GM11168 (cell line): ENCODE results near the gene KPNA2.
"Not testable (repeated sequence)": the region's sequence is repeated elsewhere in the genome, so short reads cannot be mapped to it uniquely, and the experiment has no call there.

Source experiments
- in situ Hi-C: fragments of 300-500 bp; cut with MboI; formaldehyde crosslinking; loops from one replicate; pipeline ENCODE4 v1.12.0; 2022; ENCODE audit warnings: low sequenced_read_pairs; ENCODE audit not compliant: unreplicated experiment

Gene KPNA2

DNA sequence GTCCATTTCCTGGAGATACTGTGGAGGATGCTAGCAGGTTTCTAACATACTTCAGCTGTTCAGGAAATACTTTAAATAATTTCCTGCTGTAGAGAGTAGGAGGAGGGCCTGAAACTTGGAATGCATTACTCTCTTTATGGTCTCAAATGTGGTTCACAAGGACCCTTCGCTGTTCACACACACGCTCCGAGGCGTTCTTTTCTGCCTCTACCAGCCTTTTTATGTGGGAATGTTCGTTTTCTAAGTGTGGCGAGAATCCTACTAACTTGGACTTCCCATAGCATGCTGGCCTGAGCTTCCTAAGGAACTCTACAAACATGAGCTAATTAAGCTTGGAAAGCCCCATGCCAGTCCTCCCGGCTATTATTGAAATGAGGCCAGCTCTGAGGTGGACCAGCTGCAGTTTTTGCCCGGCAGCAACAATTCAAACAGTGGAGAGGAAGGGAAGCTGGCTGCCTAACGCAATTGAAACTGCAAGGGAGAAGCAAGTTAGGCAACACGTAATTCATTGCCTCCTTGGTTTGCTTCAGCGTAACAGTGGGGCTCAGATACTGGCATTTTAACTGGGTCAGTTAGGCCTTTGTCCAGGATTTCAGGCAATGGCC lies 18.9 kb downstream of the KPNA2 start:
- in situ Hi-C loops: no loop called here

DNA sequence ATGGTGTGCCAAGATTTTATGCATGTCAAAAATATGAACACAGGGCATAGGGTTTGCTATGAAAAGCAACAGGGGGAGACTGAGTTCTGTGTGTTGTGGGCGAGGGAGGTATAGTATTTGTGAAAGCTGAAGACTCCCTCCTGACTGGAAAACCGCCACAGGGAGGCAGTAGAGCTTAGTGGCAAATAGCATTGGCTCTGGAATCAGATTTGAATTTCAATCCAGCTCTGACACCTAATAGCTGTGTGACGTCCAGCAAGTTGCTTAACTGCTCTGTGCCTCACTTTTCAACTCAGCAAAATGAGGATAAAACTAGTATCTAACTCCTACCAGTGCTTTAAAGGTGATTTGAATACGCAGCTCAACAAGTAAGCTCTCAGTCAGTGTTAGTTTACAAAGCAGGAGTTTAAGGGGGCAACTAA lies 22.0 kb downstream of the KPNA2 start:
- in situ Hi-C loops: no loop called here

- in situ Hi-C loops: no loop called here
Observed at GRCh38 chr17:68060336-68060735, 24.8 kb downstream of the KPNA2 start.

GRCh38 chr17:68061512-68062313 lies 26.2 kb downstream of the KPNA2 start:
- in situ Hi-C loops: no loop called here

- in situ Hi-C loops: not testable (repeated sequence)
Observed at GRCh38 chr17:68065366-68065765, 29.8 kb downstream of the KPNA2 start.

DNA sequence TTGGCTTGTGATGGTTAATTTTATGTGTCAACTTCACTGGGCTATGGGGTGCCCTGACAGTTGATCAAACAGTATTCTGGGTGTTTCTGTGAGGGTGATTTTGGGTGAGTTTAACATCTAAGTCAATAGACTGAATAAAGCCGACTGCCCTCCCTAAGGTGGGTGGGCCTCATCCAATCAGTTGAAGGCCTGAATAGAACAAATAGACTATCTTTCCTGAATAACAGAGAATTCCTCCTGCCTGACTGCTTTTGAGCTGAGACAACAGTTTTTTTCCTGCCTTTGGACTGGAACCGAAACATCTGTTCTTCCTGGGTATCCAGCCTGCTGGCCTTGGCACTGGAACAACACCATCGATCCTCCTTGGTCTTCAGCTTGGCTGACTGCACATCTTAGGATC lies 33.0 kb downstream of the KPNA2 start:
- in situ Hi-C loops: not testable (repeated sequence)

- in situ Hi-C loops: not testable (repeated sequence)
Observed at GRCh38 chr17:68070582-68071444, 35.3 kb downstream of the KPNA2 start.

- in situ Hi-C loops: no loop called here
Observed at GRCh38 chr17:68074279-68074678, 38.7 kb downstream of the KPNA2 start.

- in situ Hi-C loops: not testable (repeated sequence)
Observed at GRCh38 chr17:68075953-68076607, 40.5 kb downstream of the KPNA2 start.

DNA sequence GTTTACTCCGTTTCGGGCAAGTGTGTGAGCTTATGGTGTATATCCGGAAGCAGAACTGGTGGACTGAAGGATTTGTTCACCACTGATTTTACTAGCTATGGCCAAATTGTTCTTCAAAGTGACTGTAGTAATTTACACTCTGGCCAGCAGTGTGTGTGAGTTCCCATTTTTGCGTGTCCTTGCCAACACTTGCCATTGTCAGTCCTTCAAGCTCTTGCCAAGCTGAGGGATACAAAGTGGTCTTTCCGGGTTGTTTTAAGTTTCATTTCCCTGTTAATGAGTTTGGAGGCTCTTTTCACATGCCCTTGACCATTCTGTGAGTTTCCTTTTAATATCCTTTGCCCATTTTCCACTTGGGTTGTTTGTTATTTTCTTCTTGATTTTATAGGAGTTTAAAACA lies 42.0 kb downstream of the KPNA2 start:
- in situ Hi-C loops: not testable (repeated sequence)

- in situ Hi-C loops: no loop called here
Observed at GRCh38 chr17:68080411-68081150, 45.0 kb downstream of the KPNA2 start.

DNA sequence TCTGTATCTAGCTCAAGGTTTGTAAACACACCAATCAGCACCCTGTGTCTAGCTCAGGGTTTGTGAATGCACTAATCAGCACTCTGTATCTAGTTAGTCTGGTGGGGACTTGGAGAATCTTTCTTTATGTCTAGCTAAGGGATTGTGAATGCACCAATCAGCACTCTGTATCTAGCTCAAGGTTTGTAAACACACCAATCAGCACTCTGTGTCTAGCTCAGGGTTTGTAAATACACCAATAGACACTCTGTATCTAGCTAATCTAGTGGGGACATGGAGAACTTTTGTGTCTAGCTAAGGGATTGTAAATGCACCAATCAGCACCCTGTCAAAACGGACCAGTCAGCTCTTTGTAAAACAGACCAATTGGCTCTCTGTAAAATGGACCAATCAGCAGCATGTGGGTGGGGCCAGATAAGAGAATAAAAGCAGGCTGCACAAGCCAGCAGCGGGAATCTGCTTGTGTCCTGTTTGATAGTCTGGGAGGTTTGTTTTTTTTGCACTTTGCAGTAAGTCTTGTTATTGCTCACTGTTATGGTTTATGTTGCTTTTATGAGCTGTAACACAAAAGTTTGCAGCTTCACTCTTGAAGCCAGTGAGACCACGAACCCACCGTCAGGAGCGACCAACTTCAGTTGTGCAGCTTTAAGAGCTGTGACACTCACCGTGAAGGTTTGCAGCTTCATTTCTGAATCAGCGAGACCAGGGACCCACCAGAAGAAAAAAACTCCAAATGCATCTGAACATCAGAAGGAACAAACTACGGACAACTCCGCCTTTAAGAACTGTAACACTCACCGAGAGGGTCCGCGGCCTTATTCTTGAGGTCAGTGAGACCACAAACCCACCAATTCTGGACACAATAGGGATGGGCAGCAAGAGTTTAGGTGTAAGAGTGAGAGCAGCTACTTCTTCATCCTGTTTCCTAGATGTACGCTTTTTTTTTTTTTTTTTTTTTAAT lies 46.0 kb downstream of the KPNA2 start:
- in situ Hi-C loops: not testable (repeated sequence)

- in situ Hi-C loops: no loop called here
Observed at GRCh38 chr17:68085771-68086381, 50.3 kb downstream of the KPNA2 start.

GRCh38 chr17:68086666-68087065 lies 51.1 kb downstream of the KPNA2 start:
- in situ Hi-C loops: not testable (repeated sequence)

DNA sequence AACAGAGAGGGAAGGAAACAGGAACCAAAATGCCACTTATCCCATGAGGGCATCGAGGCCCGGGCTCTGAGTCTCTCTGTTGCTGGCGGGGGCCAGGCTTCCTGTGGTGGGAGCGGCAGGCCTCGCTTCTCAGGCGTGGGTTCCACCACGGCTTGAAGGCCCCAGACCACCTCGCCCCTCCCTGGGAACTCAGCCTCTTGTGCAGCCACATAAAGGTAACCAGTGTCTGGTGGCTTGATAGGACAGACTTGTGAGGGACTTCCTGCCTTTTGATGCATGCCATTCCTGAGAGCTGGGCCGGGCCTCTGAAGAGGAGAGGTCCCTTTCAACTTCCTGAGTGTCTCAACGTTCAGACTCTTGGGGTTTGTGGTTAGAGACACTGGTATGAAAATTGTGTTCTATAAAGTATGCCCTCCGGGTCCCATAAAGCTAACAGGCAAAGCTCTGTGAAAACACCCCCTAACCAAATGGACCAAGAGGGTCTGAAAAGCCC lies 51.6 kb downstream of the KPNA2 start:
- in situ Hi-C loops: not testable (repeated sequence)

DNA sequence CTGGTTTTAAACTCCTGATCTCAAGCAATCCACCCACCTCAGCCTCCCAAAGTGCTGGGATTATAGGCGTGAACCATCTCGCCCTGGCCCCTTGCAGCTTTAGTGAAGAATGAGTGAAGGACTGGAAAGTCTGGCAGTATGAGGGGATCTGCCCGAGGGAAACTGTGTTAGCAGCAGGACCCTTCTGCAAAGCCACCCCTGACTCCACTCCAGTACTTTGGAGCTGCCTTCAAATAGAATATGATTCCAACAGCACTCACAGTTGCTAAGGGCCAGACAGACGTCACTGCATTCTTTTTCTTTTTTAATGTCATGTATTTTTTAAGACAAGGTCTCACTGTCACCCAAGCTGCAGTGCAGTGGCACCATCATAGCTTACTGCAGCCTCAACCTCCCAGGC lies 52.3 kb downstream of the KPNA2 start:
- in situ Hi-C loops: no loop called here

DNA sequence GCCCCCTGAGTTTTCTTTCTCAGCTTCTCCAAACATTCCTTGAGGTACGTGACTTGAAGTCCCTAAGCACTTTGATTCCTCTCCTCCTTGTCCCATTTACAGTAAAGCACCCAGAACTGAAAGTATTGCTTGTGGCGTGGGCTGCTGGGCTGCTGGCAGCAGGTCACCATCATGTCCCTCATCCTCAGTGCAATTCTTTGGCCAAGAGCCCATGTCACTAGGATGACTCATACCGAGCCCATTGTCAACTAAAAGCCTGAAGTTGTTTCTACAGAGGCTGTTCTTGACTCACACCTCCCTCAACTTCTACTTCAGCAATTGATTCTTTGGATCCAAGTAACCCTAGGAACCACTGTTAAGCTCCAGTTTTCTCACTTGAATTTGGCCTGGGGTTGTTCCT lies 54.3 kb downstream of the KPNA2 start:
- in situ Hi-C loops: no loop called here

DNA sequence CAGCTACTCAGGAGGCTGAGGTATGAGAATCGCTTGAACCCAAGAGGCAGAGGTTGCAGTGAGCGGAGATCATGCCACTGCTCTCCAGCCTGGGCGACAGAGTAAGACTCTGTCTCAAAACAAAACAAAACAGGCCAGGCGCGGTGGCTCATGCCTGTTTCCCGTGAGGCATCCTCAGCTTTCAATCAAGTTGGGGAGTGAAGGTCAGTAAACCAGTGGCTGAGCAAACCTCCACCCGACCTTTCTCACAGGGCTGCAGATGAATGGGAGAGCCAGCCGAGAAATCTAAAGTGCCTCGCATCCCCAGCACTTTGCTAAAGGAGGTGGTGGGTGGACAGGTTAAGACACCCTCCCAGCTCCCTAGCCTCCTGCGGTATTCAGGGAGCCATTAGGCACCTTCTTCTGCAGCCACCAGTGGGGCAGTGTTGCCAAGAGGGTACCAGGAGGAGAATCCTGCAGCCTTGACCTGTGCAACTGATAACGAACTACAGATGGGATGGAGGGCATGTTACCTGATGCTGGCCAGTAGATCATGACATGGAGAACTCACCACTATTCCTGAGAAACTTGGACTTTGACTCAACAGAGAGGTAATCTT lies 59.0 kb downstream of the KPNA2 start:
- in situ Hi-C loops: no loop called here
